Transverse colon (tissue), 4 donors: Measurements from ENCODE around the gene SIK3.
A peak's percentile ranks its signal among the peaks of the same experiment; 100 is the strongest.

Experiments
- CTCF ChIP-seq, 5 experiments: fragments of 200-600 bp in 3 of 5; fragments of 450-650 bp in 2 of 5; sonication (generic) in 3 of 5; IDR thresholded peaks; 1 replicate in 2 of 5; 2 replicates in 3 of 5; pipeline ENCODE4 v1.5.1; 2016 to 2017; ENCODE audit warnings: antibody characterized with exemption in 5 of 5, inconsistent platforms in 3 of 5, mild to moderate bottlenecking in 2 of 5, moderate library complexity in 1 of 5
- EP300 ChIP-seq: sonication (generic); formaldehyde crosslinking; IDR thresholded peaks from one replicate; pipeline ENCODE4 v1.6.1; 2017; ENCODE audit warnings: antibody characterized with exemption, low read depth
- POLR2A ChIP-seq: fragments of 450-650 bp; IDR thresholded peaks from one replicate; pipeline ENCODE4 v1.6.1; 2016; ENCODE audit warnings: antibody characterized with exemption, mild to moderate bottlenecking, moderate library complexity
- POLR2AphosphoS5 ChIP-seq, 3 donors: sonication (generic); formaldehyde crosslinking; IDR thresholded peaks; one replicate each; pipeline ENCODE4 v1.6.1; 2016; ENCODE audit warnings: antibody characterized with exemption in 3 of 3

- TF ChIP-seq POLR2A (no peak), CTCF (IDR thresholded peaks at IDR 0.05) (no peak), EP300 (no peak), POLR2AphosphoS5 (IDR thresholded peaks at IDR 0.05) (peak in 1 of 3 donors; percentile 31)
Observed at GRCh38 chr11:117071344-117071787, 26.9 kb downstream of the SIK3 start.
